HepG2 (cell line): Measurements from ENCODE around the gene FAT1. TPM values are rescaled to one million over a fixed set of nuclear protein-coding genes. Genes with fewer than 3 reads are reported as not detected.

Experiments used
- AHR ChIP-seq: IDR thresholded peaks from 2 replicates; pipeline ENCODE4 v1.6.1; 2018; ENCODE audit warnings: missing genetic modification reagents, missing compliant biosample characterization
- CC2D1A ChIP-seq: sonication (generic); formaldehyde crosslinking; IDR thresholded peaks from 2 replicates; pipeline ENCODE4 v1.8.1; 2023; ENCODE audit warnings: mild to moderate bottlenecking, missing genetic modification reagents
- GATA4 ChIP-seq: sonication (generic); IDR thresholded peaks from 2 replicates; pipeline ENCODE4 v1.6.1; 2016; ENCODE audit warnings: antibody characterized with exemption, low read depth, borderline replicate concordance
- KAT2B ChIP-seq: fragments of 150-350 bp; IDR thresholded peaks from 2 replicates; pipeline ENCODE4 v1.6.1; 2014; ENCODE audit warnings: low read depth, low read length, borderline replicate concordance
- MIXL1 ChIP-seq: IDR thresholded peaks from 2 replicates; pipeline ENCODE4 v1.6.1; 2016
- MZF1 ChIP-seq: sonication (generic); formaldehyde crosslinking; IDR thresholded peaks from 2 replicates; pipeline ENCODE4 v1.8.1; 2023; ENCODE audit warnings: mild to moderate bottlenecking, missing genetic modification reagents, borderline replicate concordance
- RORA ChIP-seq: sonication (generic); formaldehyde crosslinking; IDR thresholded peaks from 2 replicates; pipeline ENCODE4 v1.5.0; 2020; ENCODE audit warnings: mild to moderate bottlenecking, missing genetic modification reagents, moderate library complexity
- YY1 ChIP-seq: IDR thresholded peaks from 2 replicates; pipeline ENCODE4 v1.6.1; 2011; ENCODE audit warnings: low read length, low read depth, moderate library complexity, mild to moderate bottlenecking; ENCODE audit not compliant: insufficient read depth, insufficient replicate concordance
- ZMAT3 ChIP-seq: sonication (generic); formaldehyde crosslinking; conservative IDR thresholded peaks from 2 replicates; pipeline ENCODE4 v1.7.0; 2021; ENCODE audit warnings: missing genetic modification reagents
- ZNF235 ChIP-seq: sonication (generic); formaldehyde crosslinking; IDR thresholded peaks from 2 replicates; pipeline ENCODE4 v1.8.1; 2023; ENCODE audit warnings: mild to moderate bottlenecking, missing genetic modification reagents, borderline replicate concordance
- ZNF251 ChIP-seq: sonication (generic); formaldehyde crosslinking; IDR thresholded peaks from 2 replicates; pipeline ENCODE4 v1.9.0; 2021; ENCODE audit warnings: mild to moderate bottlenecking, missing genetic modification reagents
- ZNF367 ChIP-seq: sonication (generic); formaldehyde crosslinking; IDR thresholded peaks from 2 replicates; pipeline ENCODE4 v1.4.0; 2020; ENCODE audit warnings: missing genetic modification reagents, borderline replicate concordance
- polyA plus RNA-seq, 8 experiments: library from polyadenylated mRNA; depleted of rRNA in 3 of 8; stranded (reverse) in 7 of 8; unstranded in 1 of 8; fragments of >200 nt; fragmentation: Illumina TruSeq in 4 of 8; extraction: Trizol in 4 of 8; gene quantifications; 2 replicates each; pipeline versions ENCODE4 v1.2.1 to v1.2.3, GENCODE V29; 2011 to 2016; ENCODE audit warnings: low read depth in 4 of 8, missing spikeins in 1 of 8, mixed read lengths in 1 of 8; ENCODE audit not compliant: insufficient read depth in 1 of 8
- total RNA-seq, 5 experiments: library from RNA; depleted of rRNA; stranded (reverse); fragments of >200 nt; fragmentation: Illumina TruSeq; extraction: Trizol; gene quantifications; 2 replicates each; pipeline ENCODE4 v1.2.3, GENCODE V29; 2016; ENCODE audit warnings: low read depth in 1 of 5
- TF ChIP-seq, protein P1 (sequence below): sonication (generic); formaldehyde crosslinking; IDR thresholded peaks from 2 replicates; pipeline ENCODE4 v1.8.0; 2022; ENCODE audit warnings: missing genetic modification reagents, mild to moderate bottlenecking, moderate library complexity, borderline replicate concordance
- TF ChIP-seq, protein P2 (sequence below): sonication (generic); formaldehyde crosslinking; IDR thresholded peaks from 2 replicates; pipeline ENCODE4 v1.4.0; 2020; ENCODE audit warnings: missing genetic modification reagents, borderline replicate concordance
- TF ChIP-seq, protein P3 (sequence below): sonication (generic); formaldehyde crosslinking; IDR thresholded peaks from 2 replicates; pipeline ENCODE4 v1.9.0; 2022; ENCODE audit warnings: missing genetic modification reagents, mild to moderate bottlenecking, borderline replicate concordance
- TF ChIP-seq, protein P4 (sequence below): sonication (generic); formaldehyde crosslinking; IDR thresholded peaks from 2 replicates; pipeline ENCODE4 v1.9.0; 2021; ENCODE audit warnings: missing genetic modification reagents, mild to moderate bottlenecking, borderline replicate concordance

The FAT1 gene
- total and polyA plus RNA-seq, 2 of the 13 experiments (the other 11 are each of a cell fraction or from before 2014, with no cell fraction given) = 185 to 216 TPM

DNA sequence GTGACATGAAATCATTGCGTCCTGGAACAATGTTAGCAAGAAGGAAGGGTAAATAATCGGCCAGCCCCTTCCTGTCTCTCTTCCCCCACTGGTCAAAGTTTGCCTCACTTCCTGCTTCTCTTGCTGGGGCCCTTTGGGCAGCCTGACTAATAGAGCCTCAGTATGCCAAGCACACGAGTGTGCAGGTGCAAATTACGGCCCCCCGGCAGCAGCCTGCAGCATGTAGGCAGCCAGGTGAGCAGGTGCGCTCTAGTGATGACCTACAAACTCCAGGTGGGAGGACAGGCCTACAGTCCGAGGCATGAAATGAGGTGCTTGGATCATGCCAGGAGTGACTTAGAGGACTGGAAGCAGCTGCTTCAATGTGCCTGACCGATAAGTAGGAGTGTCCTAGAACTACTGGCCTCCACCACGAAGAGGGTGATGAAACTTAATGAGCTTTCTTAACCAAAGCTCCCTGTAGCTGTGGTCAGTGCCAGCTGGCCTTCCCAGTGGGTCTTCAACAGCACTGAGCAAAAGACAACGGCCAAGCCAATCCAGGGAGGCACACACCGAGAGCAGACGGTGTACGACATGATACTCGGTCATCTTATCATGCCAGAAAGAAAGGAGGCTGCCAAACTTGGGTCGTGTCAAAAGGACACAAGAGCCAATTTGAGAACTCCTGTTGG, 26.1 kb upstream of the FAT1 start (continued):
- TF ChIP-seq, protein P1, sequence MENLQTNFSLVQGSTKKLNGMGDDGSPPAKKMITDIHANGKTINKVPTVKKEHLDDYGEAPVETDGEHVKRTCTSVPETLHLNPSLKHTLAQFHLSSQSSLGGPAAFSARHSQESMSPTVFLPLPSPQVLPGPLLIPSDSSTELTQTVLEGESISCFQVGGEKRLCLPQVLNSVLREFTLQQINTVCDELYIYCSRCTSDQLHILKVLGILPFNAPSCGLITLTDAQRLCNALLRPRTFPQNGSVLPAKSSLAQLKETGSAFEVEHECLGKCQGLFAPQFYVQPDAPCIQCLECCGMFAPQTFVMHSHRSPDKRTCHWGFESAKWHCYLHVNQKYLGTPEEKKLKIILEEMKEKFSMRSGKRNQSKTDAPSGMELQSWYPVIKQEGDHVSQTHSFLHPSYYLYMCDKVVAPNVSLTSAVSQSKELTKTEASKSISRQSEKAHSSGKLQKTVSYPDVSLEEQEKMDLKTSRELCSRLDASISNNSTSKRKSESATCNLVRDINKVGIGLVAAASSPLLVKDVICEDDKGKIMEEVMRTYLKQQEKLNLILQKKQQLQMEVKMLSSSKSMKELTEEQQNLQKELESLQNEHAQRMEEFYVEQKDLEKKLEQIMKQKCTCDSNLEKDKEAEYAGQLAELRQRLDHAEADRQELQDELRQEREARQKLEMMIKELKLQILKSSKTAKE (CRISPR knock-in tag) = no peak
- TF ChIP-seq CC2D1A (CRISPR knock-in tag) (no peak), ZNF235 (no peak), RORA (CRISPR knock-in tag) (no peak), ZNF367 (CRISPR knock-in tag) (no peak), MIXL1 (0 out of 2 replicates have a peak, but pooled peaks have one; percentile 7), ZMAT3 (CRISPR knock-in tag) (no peak), ZNF251 (CRISPR knock-in tag) (0 out of 2 replicates have a peak, but pooled peaks have one; percentile 48), KAT2B (no peak), MZF1 (CRISPR knock-in tag) (no peak), AHR (CRISPR knock-in tag) (no peak), GATA4 (no peak), YY1 (no peak)
- TF ChIP-seq, protein P2, sequence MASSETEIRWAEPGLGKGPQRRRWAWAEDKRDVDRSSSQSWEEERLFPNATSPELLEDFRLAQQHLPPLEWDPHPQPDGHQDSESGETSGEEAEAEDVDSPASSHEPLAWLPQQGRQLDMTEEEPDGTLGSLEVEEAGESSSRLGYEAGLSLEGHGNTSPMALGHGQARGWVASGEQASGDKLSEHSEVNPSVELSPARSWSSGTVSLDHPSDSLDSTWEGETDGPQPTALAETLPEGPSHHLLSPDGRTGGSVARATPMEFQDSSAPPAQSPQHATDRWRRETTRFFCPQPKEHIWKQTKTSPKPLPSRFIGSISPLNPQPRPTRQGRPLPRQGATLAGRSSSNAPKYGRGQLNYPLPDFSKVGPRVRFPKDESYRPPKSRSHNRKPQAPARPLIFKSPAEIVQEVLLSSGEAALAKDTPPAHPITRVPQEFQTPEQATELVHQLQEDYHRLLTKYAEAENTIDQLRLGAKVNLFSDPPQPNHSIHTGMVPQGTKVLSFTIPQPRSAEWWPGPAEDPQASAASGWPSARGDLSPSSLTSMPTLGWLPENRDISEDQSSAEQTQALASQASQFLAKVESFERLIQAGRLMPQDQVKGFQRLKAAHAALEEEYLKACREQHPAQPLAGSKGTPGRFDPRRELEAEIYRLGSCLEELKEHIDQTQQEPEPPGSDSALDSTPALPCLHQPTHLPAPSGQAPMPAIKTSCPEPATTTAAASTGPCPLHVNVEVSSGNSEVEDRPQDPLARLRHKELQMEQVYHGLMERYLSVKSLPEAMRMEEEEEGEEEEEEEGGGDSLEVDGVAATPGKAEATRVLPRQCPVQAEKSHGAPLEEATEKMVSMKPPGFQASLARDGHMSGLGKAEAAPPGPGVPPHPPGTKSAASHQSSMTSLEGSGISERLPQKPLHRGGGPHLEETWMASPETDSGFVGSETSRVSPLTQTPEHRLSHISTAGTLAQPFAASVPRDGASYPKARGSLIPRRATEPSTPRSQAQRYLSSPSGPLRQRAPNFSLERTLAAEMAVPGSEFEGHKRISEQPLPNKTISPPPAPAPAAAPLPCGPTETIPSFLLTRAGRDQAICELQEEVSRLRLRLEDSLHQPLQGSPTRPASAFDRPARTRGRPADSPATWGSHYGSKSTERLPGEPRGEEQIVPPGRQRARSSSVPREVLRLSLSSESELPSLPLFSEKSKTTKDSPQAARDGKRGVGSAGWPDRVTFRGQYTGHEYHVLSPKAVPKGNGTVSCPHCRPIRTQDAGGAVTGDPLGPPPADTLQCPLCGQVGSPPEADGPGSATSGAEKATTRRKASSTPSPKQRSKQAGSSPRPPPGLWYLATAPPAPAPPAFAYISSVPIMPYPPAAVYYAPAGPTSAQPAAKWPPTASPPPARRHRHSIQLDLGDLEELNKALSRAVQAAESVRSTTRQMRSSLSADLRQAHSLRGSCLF (CRISPR knock-in tag) = no peak
- TF ChIP-seq, protein P3, sequence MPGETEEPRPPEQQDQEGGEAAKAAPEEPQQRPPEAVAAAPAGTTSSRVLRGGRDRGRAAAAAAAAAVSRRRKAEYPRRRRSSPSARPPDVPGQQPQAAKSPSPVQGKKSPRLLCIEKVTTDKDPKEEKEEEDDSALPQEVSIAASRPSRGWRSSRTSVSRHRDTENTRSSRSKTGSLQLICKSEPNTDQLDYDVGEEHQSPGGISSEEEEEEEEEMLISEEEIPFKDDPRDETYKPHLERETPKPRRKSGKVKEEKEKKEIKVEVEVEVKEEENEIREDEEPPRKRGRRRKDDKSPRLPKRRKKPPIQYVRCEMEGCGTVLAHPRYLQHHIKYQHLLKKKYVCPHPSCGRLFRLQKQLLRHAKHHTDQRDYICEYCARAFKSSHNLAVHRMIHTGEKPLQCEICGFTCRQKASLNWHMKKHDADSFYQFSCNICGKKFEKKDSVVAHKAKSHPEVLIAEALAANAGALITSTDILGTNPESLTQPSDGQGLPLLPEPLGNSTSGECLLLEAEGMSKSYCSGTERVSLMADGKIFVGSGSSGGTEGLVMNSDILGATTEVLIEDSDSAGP (CRISPR knock-in tag) = peak; percentile 37
- TF ChIP-seq, protein P4, sequence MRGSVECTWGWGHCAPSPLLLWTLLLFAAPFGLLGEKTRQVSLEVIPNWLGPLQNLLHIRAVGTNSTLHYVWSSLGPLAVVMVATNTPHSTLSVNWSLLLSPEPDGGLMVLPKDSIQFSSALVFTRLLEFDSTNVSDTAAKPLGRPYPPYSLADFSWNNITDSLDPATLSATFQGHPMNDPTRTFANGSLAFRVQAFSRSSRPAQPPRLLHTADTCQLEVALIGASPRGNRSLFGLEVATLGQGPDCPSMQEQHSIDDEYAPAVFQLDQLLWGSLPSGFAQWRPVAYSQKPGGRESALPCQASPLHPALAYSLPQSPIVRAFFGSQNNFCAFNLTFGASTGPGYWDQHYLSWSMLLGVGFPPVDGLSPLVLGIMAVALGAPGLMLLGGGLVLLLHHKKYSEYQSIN (CRISPR knock-in tag) = no peak
